ENCODE results near the gene TTC34. TPM values are rescaled to one million over a fixed set of nuclear protein-coding genes. Genes with fewer than 3 reads are reported as not detected.
A peak's percentile ranks its signal among the peaks of the same experiment; 100 is the strongest.

TTC34 gene
- total and polyA plus RNA-seq, 2 of the 13 experiments (the other 11 are each of a cell fraction or from before 2014, with no cell fraction given), result 0.07 to 0.11 TPM

GRCh38 chr1:2801535-2802291 lies at the start of gene TTC34 (continued):
- no peak for TF ChIP-seq TBL1XR1 (IDR thresholded peaks at IDR 0.05; ENCODE audit: borderline replicate concordance, low read length, partially characterized antibody)
- TF ChIP-seq STAG1 (CRISPR knock-in tag; IDR thresholded peaks at IDR 0.05), result peak; percentile 68
- TF ChIP-seq FOXA3 (CRISPR knock-in tag; IDR thresholded peaks at IDR 0.05), result peak; percentile 52
- no peak for TF ChIP-seq DMAP1 (CRISPR knock-in tag; IDR thresholded peaks at IDR 0.05)
- no peak for TF ChIP-seq FOXK1 (CRISPR knock-in tag; IDR thresholded peaks at IDR 0.05; ENCODE audit: borderline replicate concordance, low read depth)
- TF ChIP-seq CHD2 (IDR thresholded peaks at IDR 0.05; ENCODE audit: low read depth, low read length), result no peak
- TF ChIP-seq SMC3 (IDR thresholded peaks at IDR 0.05; ENCODE audit: low read length), result peak; percentile 6; the same call in 1 of the 2 replicates
- TF ChIP-seq, protein P1, sequence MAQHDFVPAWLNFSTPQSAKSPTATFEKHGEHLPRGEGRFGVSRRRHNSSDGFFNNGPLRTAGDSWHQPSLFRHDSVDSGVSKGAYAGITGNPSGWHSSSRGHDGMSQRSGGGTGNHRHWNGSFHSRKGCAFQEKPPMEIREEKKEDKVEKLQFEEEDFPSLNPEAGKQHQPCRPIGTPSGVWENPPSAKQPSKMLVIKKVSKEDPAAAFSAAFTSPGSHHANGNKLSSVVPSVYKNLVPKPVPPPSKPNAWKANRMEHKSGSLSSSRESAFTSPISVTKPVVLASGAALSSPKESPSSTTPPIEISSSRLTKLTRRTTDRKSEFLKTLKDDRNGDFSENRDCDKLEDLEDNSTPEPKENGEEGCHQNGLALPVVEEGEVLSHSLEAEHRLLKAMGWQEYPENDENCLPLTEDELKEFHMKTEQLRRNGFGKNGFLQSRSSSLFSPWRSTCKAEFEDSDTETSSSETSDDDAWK (CRISPR knock-in tag; IDR thresholded peaks at IDR 0.05), result no peak
- no peak for TF ChIP-seq MEF2D (CRISPR knock-in tag; IDR thresholded peaks at IDR 0.05)
- TF ChIP-seq, protein P2, sequence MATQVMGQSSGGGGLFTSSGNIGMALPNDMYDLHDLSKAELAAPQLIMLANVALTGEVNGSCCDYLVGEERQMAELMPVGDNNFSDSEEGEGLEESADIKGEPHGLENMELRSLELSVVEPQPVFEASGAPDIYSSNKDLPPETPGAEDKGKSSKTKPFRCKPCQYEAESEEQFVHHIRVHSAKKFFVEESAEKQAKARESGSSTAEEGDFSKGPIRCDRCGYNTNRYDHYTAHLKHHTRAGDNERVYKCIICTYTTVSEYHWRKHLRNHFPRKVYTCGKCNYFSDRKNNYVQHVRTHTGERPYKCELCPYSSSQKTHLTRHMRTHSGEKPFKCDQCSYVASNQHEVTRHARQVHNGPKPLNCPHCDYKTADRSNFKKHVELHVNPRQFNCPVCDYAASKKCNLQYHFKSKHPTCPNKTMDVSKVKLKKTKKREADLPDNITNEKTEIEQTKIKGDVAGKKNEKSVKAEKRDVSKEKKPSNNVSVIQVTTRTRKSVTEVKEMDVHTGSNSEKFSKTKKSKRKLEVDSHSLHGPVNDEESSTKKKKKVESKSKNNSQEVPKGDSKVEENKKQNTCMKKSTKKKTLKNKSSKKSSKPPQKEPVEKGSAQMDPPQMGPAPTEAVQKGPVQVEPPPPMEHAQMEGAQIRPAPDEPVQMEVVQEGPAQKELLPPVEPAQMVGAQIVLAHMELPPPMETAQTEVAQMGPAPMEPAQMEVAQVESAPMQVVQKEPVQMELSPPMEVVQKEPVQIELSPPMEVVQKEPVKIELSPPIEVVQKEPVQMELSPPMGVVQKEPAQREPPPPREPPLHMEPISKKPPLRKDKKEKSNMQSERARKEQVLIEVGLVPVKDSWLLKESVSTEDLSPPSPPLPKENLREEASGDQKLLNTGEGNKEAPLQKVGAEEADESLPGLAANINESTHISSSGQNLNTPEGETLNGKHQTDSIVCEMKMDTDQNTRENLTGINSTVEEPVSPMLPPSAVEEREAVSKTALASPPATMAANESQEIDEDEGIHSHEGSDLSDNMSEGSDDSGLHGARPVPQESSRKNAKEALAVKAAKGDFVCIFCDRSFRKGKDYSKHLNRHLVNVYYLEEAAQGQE (IDR thresholded peaks at IDR 0.05; ENCODE audit: borderline replicate concordance in 1 of 2, low read depth in 1 of 2, low read length in 2 of 2), result no peak
- peak; percentile 51; the same call in 1 of the 2 replicates for TF ChIP-seq RAD21 (CRISPR knock-in tag; IDR thresholded peaks at IDR 0.05)
- TF ChIP-seq ZBTB21 (CRISPR knock-in tag; IDR thresholded peaks at IDR 0.05), result no peak
- no peak for TF ChIP-seq ZBTB37 (CRISPR knock-in tag; IDR thresholded peaks at IDR 0.05)
- no peak for TF ChIP-seq KMT2B (CRISPR knock-in tag; IDR thresholded peaks at IDR 0.05)
- TF ChIP-seq, protein P3, sequence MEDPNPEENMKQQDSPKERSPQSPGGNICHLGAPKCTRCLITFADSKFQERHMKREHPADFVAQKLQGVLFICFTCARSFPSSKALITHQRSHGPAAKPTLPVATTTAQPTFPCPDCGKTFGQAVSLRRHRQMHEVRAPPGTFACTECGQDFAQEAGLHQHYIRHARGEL (CRISPR knock-in tag; IDR thresholded peaks at IDR 0.05), result no peak
- TF ChIP-seq ZNF672 (CRISPR knock-in tag; IDR thresholded peaks at IDR 0.05), result no peak
- TF ChIP-seq ZNF713 (CRISPR knock-in tag; IDR thresholded peaks at IDR 0.05), result no peak
- TF ChIP-seq PAXIP1 (CRISPR knock-in tag; conservative IDR thresholded peaks at IDR 0.05), result no peak
- TF ChIP-seq TAF15 (IDR thresholded peaks at IDR 0.05; ENCODE audit: low read depth, low read length, poor library complexity, severe bottlenecking), result no peak
- no peak for TF ChIP-seq ZNF570 (CRISPR knock-in tag; IDR thresholded peaks at IDR 0.05; ENCODE audit: borderline replicate concordance)

Measured in HepG2 (cell line).